ENCODE measurements around the gene SH3BP1. TPM values are rescaled to one million over a fixed set of nuclear protein-coding genes. Genes with fewer than 3 reads are reported as not detected.

Gene SH3BP1
- total and polyA plus RNA-seq, 2 of the 4 experiments (the other 2 are of a cell fraction): 8.8 to 33.3 TPM

DNA sequence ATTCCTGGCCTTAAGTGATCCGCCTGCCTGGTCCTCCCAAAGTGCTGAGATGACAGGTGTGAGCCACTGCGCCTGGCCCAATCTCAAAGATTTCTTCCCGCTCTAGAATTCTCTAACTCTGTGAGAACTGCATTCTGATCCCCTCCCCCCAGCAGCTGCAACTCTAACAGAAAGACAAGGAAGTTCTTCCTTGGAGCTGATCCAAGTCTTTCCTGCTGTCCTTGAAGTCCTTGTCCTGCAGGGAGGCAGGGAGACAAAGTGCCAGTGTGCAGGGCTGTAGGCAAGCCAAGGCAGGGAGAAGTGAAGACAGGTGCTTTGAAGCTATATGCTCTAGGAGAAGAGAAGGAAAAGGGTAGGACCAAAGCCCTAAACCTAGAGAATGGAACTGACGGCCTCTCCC lies 40.3 kb upstream of the SH3BP1 start:
- POLR2A ChIA-PET (ENCODE audit: unreplicated experiment): interaction anchor here (0.6 kb wide), 1 partner anchor 19 kb away, joined by 11 read pairs; the partner anchor contains the start of gene LGALS2
- no peak for ATAC-seq (ENCODE audit: low read depth)

More for the DNA sequence above, 40.3 kb upstream of the SH3BP1 start:
- H2AFZ ChIP-seq (replicated peaks; ENCODE audit: low read length, poor library complexity): no peak overlapping the region
- no peaks in the 10 kb centered on the region for H3K4me1 ChIP-seq (ENCODE audit: control insufficient read depth, insufficient read depth, low read length)
- H4K20me1 ChIP-seq (ENCODE audit: insufficient read depth, low read length): no peaks in the 10 kb centered on the region
- H3K9ac ChIP-seq (ENCODE audit: low read depth, low read length): no peak overlapping the region
- H3K18ac ChIP-seq (ENCODE audit: low read depth, low read length): no peak overlapping the region
- H4K91ac ChIP-seq (ENCODE audit: insufficient read depth, low read depth, low read length): no peak overlapping the region
- H2BK20ac ChIP-seq (ENCODE audit: low read depth, low read length): no peak overlapping the region
- no peak overlapping the region for H3K14ac ChIP-seq (replicated peaks; ENCODE audit: low read depth, low read length)
- H3K36me3 ChIP-seq (ENCODE audit: control insufficient read depth, insufficient read depth, low read length): no peaks in the 10 kb centered on the region
- BruUV-seq (replicated peaks): no TSS peak
- TF ChIP-seq RFX5 (IDR thresholded peaks at IDR 0.05; ENCODE audit: low read depth, low read length) (no peak), BHLHE40 (IDR thresholded peaks at IDR 0.05; ENCODE audit: low read depth, low read length) (no peak), RCOR1 (IDR thresholded peaks at IDR 0.05; ENCODE audit: insufficient replicate concordance, low read length) (no peak), CEBPB (IDR thresholded peaks at IDR 0.05; ENCODE audit: low read depth, low read length) (no peak), CHD1 (IDR thresholded peaks at IDR 0.05; ENCODE audit: low read depth, low read length) (no peak), MAZ (IDR thresholded peaks at IDR 0.05; ENCODE audit: borderline replicate concordance, low read depth, low read length) (no peak), POLR2A (IDR thresholded peaks at IDR 0.05; ENCODE audit: low read depth, low read length) (no peak), SMC3 (IDR thresholded peaks at IDR 0.05; ENCODE audit: low read depth, low read length) (no peak), MXI1 (IDR thresholded peaks at IDR 0.05; ENCODE audit: borderline replicate concordance, low read depth, low read length) (no peak), MAFK (IDR thresholded peaks at IDR 0.05; ENCODE audit: low read depth, low read length) (no peak), FOS (IDR thresholded peaks at IDR 0.05; ENCODE audit: low read depth, low read length) (no peak)
- TF ChIP-seq, protein P1, sequence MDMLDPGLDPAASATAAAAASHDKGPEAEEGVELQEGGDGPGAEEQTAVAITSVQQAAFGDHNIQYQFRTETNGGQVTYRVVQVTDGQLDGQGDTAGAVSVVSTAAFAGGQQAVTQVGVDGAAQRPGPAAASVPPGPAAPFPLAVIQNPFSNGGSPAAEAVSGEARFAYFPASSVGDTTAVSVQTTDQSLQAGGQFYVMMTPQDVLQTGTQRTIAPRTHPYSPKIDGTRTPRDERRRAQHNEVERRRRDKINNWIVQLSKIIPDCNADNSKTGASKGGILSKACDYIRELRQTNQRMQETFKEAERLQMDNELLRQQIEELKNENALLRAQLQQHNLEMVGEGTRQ (IDR thresholded peaks at IDR 0.05; ENCODE audit: low read depth, low read length): no peak
- TF ChIP-seq, protein P2, sequence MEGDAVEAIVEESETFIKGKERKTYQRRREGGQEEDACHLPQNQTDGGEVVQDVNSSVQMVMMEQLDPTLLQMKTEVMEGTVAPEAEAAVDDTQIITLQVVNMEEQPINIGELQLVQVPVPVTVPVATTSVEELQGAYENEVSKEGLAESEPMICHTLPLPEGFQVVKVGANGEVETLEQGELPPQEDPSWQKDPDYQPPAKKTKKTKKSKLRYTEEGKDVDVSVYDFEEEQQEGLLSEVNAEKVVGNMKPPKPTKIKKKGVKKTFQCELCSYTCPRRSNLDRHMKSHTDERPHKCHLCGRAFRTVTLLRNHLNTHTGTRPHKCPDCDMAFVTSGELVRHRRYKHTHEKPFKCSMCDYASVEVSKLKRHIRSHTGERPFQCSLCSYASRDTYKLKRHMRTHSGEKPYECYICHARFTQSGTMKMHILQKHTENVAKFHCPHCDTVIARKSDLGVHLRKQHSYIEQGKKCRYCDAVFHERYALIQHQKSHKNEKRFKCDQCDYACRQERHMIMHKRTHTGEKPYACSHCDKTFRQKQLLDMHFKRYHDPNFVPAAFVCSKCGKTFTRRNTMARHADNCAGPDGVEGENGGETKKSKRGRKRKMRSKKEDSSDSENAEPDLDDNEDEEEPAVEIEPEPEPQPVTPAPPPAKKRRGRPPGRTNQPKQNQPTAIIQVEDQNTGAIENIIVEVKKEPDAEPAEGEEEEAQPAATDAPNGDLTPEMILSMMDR (conservative IDR thresholded peaks at IDR 0.05; ENCODE audit: low read depth, low read length): no peak
- TF ChIP-seq, protein P3, sequence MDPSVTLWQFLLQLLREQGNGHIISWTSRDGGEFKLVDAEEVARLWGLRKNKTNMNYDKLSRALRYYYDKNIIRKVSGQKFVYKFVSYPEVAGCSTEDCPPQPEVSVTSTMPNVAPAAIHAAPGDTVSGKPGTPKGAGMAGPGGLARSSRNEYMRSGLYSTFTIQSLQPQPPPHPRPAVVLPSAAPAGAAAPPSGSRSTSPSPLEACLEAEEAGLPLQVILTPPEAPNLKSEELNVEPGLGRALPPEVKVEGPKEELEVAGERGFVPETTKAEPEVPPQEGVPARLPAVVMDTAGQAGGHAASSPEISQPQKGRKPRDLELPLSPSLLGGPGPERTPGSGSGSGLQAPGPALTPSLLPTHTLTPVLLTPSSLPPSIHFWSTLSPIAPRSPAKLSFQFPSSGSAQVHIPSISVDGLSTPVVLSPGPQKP (IDR thresholded peaks at IDR 0.05; ENCODE audit: borderline replicate concordance, low read depth, low read length): no peak
- in situ Hi-C loops (cut with MboI; ENCODE audit: low sequenced_read_pairs): loop anchor here (5.0 kb wide), 1 partner anchor 62 kb away; no protein-coding TSS in a partner anchor
- H2BK15ac ChIP-seq (ENCODE audit: low read depth, low read length): no peak overlapping the region
- no peak overlapping the region for H3K4ac ChIP-seq (ENCODE audit: low read depth, low read length)
- peaks cover 13% of the 10 kb centered on the region for H3K27me3 ChIP-seq (ENCODE audit: control insufficient read depth, insufficient read depth, low read length)
- H2AK5ac ChIP-seq (ENCODE audit: low read depth, low read length): no peak overlapping the region
- H3K23ac ChIP-seq (ENCODE audit: low read depth, low read length): no peak overlapping the region
- no peaks in the 10 kb centered on the region for H3K79me1 ChIP-seq (ENCODE audit: low read depth in 1 of 2, low read length in 2 of 2)
- H3K4me3 ChIP-seq (ENCODE audit: insufficient read depth, low read depth, low read length): no peak overlapping the region
- H3K4me2 ChIP-seq (ENCODE audit: low read depth, low read length): no peak overlapping the region
- dilution Hi-C loops (cut with HindIII; ENCODE audit: low sequenced_read_pairs, unreplicated experiment): no loop called here
- no peak overlapping the region for H2BK5ac ChIP-seq (ENCODE audit: low read depth, low read length, poor library complexity, severe bottlenecking)
- no peak for DNase-seq
- no peaks in the 10 kb centered on the region for H3K9me1 ChIP-seq (ENCODE audit: insufficient read depth, low read length)
- WGBS, 2 experiments (ENCODE audit: extremely low coverage in 2 of 2, insufficient read length in 1 of 2): 69% methylated on average over 3 of the region's 4 CpGs; no CpG with 5 or more reads in 1 of the 2 experiments
- H2AK9ac ChIP-seq (replicated peaks; ENCODE audit: low read depth, low read length, poor library complexity): no peak overlapping the region
- H3K56ac ChIP-seq (ENCODE audit: extremely low read depth, insufficient read depth, low read length): no peak overlapping the region
- no peak overlapping the region for H3K27ac ChIP-seq (ENCODE audit: insufficient read depth, low read length)
- no peak overlapping the region for H2BK120ac ChIP-seq (ENCODE audit: low read depth, low read length)
- H4K8ac ChIP-seq (ENCODE audit: low read depth in 2 of 2, low read length in 2 of 2): no peak overlapping the region
- intact Hi-C loops (cut with micrococcal nuclease): no loop called here
- H3K9me3 ChIP-seq (ENCODE audit: control insufficient read depth, insufficient read depth, low read length): no peaks in the 10 kb centered on the region
- CTCF ChIA-PET: no interaction called here
- no peak overlapping the region for H4K5ac ChIP-seq (ENCODE audit: low read depth, low read length)

All from IMR-90 (cell line).